ENCODE results near the gene MAOA.
"Not testable (repeated sequence)": the region's sequence is repeated elsewhere in the genome, so short reads cannot be mapped to it uniquely, and the experiment has no call there.

The MAOA gene

DNA sequence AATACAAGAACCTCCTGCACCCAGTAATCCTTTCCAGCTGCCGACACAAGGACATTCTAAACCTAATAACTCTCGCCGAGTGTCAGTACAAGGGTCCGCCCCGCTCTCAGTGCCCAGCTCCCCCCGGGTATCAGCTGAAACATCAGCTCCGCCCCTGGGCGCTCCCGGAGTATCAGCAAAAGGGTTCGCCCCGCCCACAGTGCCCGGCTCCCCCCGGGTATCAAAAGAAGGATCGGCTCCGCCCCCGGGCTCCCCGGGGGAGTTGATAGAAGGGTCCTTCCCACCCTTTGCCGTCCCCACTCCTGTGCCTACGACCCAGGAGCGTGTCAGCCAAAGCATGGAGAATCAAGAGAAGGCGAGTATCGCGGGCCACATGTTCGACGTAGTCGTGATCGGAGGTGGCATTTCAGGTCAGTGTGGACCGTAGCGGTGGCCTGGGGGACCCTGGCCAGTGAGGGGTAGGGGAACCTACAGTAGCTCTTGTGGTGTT, at the start of gene MAOA:
Gene MAOA (plus strand): TSS at position 295 of the 490 bp plus-strand sequence. CDS start 43 bp downstream, at position 338.
- DNase-seq (ENCODE audit: low spot score) = peak; percentile 6

DNA sequence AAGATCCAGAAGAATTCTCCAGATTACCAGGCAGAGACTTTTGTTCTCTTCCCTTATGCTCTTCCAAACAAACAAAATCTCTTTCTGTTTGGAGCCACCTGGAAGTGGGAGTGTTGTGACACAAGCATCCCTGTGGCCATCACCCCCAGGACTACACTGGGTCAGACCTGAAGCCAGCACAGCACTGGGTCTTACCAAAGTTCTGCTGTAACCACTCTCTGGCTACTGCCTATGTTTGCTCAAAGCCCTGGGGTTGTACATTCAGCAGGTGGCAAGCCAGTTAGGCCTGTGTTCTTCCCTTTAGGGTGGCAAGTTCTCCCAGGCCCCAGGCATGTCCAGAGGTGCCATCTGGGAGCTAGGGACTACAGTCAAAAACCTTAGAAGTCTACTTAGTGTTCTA, 43.7 kb upstream of the MAOA start:
- DNase-seq (ENCODE audit: low spot score) = no peak

DNA sequence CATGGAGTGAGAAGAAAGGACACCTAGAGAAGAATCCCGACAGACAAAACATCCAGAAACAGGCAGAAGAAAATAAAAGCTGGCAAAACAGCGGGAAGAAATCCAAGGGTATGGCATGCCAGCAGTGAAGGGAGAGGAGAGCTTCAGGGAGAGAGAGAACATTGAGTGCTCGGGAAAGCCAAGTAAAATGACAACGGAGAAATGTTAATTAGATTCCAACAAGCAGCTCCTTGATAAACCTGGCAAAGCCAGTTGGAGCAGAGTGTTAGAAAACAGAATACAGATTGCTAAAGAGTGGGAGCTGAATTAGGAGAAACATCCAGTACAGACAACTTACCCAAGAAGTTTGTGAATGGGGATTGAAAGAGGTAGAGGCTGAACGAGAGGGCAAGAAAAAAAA, 40.4 kb upstream of the MAOA start:
- DNase-seq (ENCODE audit: low spot score) = no peak

DNA sequence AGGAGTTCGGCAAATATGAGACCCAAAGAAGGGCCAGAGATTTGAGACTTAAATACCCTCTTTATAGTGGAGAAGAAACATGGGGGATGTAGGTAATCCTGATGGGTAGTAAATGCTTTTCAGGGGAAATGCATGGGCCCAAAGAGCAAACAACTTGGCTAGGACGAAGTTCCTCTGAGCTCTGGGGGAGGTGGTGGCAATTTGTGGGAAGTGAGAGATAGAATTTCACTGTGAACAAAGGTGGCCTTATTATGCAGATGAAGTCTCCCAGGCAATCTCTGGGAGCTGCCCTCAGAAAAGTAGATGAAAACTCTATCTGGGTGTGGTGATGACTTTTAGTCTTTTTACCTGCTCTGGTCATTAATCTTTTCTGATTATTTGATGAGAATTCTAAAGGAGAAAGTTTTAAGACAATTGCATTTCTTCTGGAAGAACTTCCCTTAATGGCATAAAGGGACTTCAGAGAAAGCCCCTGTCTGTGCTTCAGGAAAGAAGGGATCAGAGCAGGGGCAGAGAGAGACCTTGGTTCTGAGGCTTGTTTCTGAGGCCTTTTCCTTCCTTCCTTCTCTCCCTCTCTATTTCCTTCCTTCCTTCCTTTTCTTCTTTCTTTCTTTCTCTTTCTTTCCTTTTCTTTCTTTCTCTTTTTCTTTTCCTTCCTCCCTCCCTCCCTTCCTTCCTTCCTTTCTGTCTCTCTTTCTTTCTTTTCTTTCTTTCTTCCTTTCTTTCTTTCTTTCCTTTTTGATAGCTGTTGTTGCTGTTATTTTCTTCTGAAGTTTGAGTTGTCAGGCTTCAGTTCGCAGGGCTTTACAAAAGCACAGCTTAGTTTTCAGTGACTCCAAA, 37.5 kb upstream of the MAOA start:
- no peak for DNase-seq (ENCODE audit: low spot score)

DNA sequence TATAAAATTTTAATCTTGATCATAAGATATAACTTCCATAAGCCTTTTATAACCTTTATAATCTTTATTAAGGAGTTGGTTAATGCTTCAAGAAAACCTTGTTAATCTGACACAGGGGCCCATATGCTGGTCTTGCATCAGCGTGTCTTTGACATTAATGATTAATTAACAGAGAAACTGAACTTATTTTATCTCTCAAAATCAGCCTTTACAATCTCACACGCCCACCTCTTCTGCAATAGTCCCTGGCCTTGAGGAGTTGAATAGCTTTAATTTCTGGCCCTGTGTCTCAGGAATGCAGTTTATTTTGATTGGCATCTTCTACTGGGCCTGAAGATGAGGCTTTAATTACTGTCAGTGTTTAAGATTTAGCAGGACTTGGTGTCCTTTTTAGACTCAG, 36.2 kb upstream of the MAOA start:
- not testable (repeated sequence) for DNase-seq (ENCODE audit: low spot score)

DNA sequence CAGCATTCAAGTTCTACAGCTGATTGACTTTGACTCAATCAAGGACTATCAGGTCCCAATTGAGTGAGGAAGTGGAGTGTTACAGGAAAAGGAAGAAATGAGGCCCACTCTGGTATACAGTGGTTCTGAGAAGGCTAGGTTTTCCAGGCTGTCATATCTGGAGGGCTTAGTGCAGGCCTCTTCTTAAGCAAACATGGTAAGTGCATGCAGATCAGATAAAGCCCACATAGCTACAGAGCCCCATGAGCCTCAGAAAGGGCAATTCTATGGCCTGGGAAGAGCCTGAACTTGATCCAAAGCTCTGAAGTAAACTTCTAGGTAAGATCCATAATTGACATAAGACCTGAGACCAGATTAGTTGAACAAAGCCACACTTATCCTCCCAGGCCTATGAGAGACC, 29.0 kb upstream of the MAOA start:
- DNase-seq (ENCODE audit: low spot score) = no peak

DNA sequence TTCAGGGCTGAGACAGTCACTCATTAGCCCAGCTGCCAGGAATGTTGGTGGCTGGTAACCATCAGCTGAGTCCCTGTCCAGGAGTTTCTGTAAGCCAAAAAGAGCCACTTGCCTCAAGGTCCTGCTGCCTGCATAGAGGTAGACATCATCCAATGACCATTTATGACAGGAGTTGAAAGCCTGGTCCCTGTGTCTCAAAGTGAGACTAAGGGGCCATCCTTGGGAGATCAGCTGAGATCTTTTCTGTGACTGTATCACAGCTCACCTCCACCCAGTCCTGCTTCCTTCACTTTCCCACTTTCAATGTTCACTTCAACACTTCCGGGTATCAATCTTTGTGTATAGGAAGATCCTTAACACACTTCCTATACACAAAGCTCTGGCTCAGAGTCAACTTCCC, 28.4 kb upstream of the MAOA start:
- DNase-seq (ENCODE audit: low spot score) = no peak

DNA sequence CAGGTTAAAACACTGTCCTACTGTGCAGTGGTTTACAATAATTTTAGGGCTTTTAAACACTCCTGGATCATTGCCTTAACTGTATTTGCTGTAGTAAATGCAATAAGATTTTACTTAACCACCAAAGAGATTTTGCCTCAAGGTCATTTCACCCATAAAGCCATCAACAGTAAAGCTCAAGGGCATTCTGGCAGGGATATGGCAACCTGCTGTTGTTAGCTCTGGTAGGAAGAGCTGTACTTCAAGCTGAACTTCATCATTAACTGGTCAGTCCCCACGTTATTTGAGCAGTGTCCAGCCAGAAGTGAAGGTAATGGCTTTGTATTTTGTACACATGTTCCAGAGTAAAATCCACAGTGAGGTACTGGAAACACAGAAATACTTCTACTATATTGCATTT, 26.9 kb upstream of the MAOA start:
- DNase-seq (ENCODE audit: low spot score) = no peak

DNA sequence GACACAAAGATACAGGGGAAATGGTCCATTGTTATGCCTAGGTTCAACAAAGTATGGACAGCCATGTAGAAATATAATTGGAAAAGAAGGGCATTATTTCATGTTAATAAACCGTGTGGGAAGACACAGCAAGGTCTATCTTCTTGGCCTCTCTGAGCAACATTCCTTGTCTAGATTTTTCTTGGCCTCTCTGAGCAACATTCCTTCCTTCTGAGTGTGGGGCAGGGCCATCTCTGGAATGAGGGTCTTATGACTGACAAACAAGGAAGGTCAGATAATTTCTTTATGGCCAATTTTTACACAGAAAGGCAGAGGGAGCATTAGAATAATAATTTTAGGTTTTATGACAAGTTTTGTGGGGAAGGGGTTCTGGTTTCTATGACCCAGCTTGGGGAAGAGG, 24.3 kb upstream of the MAOA start:
- DNase-seq (ENCODE audit: low spot score) = no peak

DNA sequence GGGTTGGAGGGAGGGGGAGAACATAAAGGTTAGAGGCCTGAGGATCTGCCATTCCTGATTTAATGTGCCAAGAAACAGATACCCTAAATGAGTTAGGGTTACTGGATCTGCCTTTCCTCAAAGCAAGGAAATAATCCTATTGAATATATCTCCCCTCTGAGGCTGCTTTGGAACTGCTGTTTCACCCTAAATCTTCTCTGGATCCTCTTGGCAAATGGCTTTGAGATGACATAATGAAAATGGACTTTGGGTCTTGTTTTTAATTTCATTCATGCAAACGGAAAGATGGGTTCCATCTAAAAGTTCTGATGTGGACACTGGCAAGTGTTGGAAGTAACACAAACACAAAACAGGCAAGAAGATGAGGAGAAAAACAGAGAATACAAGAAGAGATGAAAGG, 23.0 kb upstream of the MAOA start:
- DNase-seq (ENCODE audit: low spot score) = no peak

DNA sequence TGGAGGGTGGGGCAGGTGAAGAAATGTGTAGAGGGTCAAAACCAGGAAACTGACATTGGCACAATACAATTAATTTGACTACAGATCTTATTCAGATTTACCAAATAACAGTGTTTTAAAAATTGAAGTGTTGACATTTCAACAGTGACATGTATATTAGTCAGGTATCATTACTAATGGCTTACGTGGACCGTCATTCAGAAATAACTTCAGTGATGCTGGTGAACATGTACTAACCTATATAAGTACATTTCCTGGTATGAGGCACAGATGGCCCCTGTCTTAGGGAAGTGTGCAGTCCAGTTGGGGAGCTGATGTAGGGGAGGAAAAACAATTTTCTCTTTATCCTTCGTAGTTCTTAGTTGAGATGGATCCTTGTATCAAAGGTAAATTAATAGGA, 22.3 kb upstream of the MAOA start:
- DNase-seq (ENCODE audit: low spot score) = no peak

DNA sequence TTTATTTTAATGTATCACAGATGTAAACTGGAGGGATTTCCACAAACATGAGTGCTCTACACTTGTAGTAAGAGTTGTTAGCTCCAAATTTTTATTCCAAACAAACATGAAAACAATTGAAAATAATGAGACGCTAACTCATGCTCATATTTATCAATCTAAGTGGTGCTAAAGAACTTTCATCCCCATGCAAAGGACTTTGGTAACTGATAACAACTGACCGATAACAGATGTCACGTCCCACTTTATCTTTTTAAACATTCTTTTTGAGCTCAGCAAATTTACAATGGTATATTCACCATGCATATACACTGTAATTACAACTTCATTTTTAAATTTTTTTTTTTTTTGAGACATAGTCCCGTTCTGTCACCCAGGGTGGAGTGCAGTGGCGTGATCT, 15.6 kb upstream of the MAOA start:
- DNase-seq (ENCODE audit: low spot score) = no peak

DNA sequence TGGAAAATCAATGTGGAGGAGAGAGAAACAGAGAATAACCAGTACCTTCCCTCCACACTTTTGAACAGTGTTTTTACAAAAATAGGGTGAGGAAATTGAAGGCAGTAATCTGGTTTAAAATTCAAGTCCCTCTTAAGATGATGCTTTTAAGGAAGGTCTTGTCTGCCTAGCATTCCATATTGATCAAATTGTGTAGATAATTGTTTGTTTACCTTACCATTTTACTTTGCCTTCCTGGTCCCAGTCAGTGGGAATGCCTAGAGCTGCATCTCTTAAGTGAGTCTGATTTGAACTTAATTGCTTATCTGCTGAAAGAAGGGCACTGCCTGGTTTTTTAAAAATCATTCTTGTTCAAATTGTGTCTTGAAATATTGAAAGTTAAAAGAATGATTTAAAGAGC, 14.4 kb upstream of the MAOA start:
- no peak for DNase-seq (ENCODE audit: low spot score)

DNA sequence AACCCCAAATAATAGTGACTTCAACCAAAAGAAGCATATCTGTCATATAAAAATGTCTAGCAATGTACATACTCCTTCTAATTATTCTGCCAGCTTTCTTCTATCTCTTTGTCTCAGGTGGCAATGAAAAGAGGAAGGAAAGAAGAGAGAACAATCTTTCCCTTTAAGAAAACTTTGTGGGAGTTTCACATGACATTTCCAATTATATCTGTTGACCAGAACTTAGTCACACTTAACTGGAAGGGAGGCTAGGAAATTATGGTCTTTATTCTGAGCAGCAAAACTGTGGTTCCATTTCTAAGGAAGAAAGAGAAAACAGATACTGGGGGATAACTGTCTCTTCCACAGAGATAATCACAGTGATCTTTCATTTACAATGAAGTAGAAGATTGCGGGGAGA, 12.9 kb upstream of the MAOA start:
- DNase-seq (ENCODE audit: low spot score) = no peak

DNA sequence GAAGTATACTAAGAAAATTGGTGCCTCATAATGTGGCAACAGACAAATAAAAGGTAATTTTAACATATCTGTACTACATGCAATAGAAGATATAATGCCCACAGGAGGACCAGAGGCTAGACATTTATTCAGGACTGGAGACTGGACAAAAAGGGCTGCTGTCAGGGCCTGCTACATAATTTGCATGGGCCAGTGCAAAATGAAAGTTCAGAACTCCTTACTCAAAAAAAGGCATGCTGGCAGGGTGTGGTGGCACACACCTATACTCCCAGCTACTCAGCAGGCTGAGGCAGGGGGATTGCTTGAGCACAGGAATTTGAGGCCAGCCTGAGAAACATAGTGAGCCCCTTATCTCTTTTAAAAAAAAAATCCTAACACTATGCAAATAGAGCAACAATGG, 12.4 kb upstream of the MAOA start:
- DNase-seq (ENCODE audit: low spot score) = no peak

DNA sequence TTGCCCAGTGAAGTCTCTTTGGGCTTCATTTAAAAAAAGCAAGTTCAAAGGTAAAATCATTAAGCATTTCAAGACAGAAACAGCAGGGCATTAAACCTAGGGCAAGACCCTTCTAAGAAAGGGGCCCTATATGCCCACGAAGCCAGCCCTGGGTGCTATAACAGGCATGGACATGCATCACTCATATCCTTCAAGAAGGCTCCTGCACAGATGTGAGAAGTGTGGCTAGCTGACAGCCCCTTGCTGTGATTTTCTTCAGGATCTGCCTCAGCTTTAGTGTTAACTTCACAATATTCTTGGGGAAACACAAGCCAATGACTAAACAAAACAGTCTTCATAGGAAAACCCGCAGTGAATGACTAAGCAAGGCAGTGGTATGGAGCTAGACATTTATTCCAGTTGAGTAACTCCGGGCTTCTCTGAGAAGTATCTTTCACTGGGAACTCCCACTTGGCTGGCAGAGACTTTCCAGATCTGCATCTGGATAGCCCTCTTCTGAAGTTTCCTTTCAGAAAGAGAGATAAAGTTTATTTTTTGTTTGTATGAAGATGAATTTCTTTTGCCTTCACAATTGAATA, 11.9 kb upstream of the MAOA start:
- peak; percentile 39 for DNase-seq (ENCODE audit: low spot score)

DNA sequence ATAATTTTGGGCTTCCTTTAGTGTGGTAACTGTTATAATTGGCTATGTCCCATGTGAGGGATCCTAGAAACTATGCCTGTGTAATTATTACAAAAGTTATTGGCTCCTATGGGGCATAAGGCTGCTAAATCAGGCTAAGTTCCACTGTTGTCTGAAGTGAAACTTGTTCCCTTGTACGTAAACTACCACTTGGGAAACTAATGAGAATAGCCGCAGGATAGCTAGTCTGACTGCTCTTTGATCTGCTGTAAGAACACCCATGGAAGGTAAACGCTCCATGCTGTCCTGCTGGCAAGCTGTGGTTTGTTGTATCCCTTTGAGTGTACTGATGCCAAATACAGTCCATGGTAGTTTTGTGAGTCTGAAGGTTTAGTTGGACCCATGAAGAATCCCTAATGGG, 9.3 kb upstream of the MAOA start:
- peak; percentile 6 for DNase-seq (ENCODE audit: low spot score)

DNA sequence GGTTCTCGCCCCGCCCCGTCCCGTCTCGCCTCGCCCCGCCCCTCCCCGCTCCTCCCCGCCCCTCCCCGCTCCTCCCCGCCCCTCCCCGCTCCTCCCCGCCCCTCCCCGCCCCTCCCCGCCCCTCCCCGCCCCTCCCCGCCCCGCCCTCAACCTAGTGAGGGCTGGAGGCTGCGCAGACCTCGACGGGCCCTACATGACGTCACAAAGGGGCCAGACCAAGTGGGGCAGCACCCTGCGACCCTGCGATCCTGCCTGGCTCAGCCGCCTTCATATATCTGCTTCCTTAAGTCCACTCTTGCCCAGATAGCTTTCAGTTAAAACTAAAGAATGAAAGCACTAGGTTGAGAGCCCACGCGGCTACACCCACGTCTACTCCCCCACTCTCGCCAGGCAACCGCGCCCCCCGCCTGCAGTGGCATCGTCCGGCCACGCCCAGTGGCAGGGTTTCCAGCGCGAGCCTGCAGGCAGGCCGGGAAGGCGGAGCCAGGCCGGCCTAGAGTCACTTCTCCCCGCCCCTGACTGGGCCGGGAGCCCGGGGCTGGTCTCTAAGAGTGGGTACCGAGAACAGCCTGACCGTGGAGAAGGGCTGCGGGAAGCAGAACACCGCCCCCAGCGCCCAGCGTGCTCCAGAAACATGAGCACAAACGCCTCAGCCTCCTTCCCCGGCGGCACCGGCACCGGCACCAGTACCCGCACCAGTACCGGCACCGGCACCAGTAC, 1.5 kb upstream of the MAOA start:
- peak; percentile 90 for DNase-seq (ENCODE audit: low spot score)

DNA sequence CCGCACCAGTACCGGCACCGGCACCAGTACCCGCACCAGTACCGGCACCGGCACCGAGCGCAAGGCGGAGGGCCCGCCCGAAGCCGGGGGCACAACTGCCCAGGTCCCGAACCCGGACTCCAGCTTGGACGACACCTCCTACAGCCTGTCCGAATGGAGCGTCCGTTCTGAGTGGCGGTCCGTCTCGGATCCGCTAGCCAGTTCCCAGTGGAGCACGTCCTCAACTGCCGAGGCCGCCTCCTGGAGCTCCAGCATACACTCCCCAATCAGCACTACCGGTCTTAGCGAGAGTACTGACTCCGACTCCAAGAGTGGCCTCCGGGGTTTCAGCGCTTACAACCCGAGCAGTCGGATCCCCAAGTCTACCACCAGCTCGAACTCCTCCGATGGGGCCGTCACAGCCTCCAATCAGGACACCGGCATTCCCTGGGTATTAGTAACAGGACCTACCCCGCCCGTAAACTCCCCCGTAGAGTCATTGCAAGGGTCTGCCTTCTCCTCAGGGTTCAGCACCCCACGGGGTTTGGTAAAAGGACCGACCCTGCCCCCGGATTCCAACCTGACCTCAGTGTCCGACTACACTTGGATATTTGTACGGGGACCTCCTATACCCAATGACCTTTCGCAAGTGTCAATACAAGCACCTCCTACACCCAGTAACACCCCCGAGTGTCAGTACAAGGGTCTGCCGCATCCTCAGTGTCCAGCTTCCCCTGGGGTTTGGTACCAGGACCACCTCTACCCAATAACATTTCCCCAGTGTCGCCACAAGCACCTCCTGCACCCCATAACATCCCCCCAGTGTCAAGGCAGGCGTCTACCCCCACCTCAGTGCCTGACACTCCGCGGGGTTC, 721 bp upstream of the MAOA start:
- DNase-seq (ENCODE audit: low spot score) = peak; percentile 37

DNA sequence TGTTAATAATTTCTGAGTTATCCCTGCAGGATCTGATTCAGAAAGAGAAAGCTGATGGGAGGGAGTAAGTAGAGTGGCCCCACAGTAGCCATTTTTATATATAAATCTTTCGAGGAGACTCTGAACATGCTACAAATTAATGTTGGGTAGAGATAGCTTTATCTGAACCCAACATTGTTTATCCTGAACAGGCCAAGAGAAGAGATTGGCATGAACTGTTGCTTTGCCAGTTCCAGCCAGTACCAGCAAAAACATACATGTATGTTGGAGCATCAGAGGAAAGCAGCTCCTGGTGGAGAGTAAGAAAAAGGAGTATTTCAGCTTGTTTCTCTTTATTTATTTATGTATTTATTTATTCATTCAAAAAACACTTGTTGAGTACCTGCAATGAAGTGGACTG, 1.6 kb downstream of the MAOA start:
- DNase-seq (ENCODE audit: low spot score) = no peak

DNA sequence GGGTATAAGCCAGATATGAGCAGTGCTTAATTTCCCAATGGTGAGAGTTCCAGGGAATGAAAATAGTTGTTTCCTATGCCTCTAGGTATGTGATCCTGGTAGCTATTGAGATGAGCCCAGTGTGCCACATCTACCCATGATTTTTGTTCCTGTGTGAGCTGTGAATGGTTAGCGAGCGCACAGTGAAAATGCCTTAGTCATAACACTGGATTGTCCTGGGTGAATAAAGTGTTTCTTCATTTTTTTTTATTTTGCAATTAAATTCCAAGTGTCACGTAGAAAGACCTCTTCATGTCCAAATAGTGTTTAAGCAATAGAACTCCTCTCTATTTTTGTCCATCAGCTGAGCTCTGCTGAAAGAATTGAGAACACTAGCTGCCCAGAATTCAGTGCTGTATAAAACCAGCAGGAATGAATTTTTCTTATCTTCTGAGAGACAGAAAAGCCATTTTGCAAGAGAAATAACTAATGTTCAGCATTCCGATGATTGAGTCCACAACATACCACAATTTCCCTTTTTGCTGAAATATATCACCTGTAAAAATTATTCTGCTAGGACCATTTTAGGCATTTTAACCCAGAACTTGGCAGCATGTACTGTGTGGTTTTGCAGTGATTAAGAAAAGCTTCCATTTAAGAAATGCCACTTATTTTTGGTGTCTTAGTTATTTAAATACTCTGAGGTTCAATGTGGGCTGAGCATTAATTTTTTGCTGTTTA, 5.6 kb downstream of the MAOA start:
- DNase-seq (ENCODE audit: low spot score) = no peak

DNA sequence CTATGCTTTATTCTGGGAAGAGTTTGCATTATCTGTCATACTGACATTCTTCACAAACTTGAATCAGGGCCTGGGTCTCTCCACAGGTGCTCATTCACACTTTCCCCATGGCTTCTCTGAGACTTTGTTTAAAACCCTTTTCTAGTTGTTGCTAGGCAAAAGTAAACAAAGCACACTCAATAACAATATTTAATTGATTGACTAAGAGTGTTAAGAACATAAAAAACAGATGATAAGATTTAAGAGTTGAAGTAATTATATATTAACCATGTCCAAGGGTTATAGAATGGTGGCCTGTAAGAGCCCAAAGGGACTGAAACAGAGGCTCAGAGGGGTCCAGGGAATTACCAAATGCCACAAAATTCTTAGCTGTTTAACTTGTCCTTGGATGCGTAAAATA, 7.1 kb downstream of the MAOA start:
- no peak for DNase-seq (ENCODE audit: low spot score)

Data from SW480 (cell line).